Activated T-cell treated with anti-CD3 and anti-CD28 coated beads, Interleukin-2, amount 50 U/mL, for 4 hours (primary cell): ENCODE results near the gene EFNA5. TPM values are rescaled to one million over a fixed set of nuclear protein-coding genes. Genes with fewer than 3 reads are reported as not detected.

Source experiments
- ATAC-seq, 2 donors: fragments of 200-7000 bp; cut with Tn5 transposase; one replicate each; pipeline ENCODE4 v1.10.0; 2021
- DNase-seq: peaks from one replicate; pipeline ENCODE4 v3.0.0-alpha.2; 2020
- H3K27me3 Mint-ChIP-seq: one replicate; pipeline ENCODE4 v1.8.0; 2021; ENCODE audit warnings: low read depth, mixed read lengths
- H3K36me3 Mint-ChIP-seq: one replicate; pipeline ENCODE4 v1.8.0; 2022; ENCODE audit warnings: mixed read lengths; ENCODE audit not compliant: insufficient read depth
- H3K4me1 Mint-ChIP-seq: one replicate; pipeline ENCODE4 v1.8.0; 2021; ENCODE audit warnings: low read depth, mixed read lengths
- H3K4me3 Mint-ChIP-seq: one replicate; pipeline ENCODE4 v1.8.0; 2021; ENCODE audit warnings: mild to moderate bottlenecking, moderate library complexity, mixed read lengths
- H3K9me3 Mint-ChIP-seq: one replicate; pipeline ENCODE4 v1.8.0; 2021; ENCODE audit warnings: mixed read lengths
- total RNA-seq, 3 donors: library from RNA; stranded (reverse); gene quantifications; one replicate each; pipeline ENCODE4 v1.2.1, GENCODE V29; 2021

The EFNA5 gene
- total RNA-seq, 3 donors from 2014 or later = 0.13 to 0.24 TPM; not detected in 1

DNA sequence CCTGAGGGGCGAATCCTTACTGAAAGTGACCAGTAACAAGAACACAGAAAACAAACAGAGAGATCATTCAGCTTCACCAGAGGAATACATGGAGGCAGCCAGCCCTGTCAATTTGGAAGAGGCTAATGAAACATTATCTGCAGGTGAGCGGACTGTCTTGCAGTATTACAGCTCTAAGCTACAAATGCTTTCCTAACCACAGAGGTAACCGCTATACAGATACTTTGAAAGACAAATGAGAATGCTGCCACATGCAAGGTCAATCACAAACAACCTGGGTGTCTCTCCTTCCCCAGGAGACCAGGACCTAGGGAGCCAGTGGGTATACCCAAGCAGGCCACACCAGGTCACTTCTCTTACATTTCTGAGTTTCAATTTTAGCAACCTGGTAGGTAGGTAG, 30.2 kb downstream of the EFNA5 start:
- DNase-seq = no peak
- Mint-ChIP-seq H3K27me3 (no peaks in the 10 kb centered on the region), H3K36me3 (no peaks in the 10 kb centered on the region), H3K4me1 (no peaks in the 10 kb centered on the region), H3K4me3 (no peak overlapping the region), H3K9me3 (no peaks in the 10 kb centered on the region)
- no peak for ATAC-seq

DNA sequence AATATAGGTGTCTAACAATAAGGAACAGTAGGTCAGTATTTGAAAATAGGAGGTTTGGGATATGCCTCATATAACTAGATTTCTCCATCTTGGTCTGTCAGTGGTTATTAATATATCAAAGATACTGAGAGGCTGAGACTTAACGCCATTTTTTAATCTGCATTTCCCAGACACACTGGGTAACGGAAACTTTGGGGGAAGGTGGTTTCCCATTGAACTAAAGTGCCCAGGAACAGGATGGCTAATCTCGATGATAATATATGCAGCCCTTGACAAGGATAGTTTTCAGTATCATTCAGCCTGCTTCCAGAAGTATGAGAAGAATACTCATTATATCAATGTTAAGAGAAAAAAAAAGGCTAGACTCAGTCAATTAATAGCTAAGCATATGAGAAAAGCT, 30.7 kb downstream of the EFNA5 start:
- no peaks in the 10 kb centered on the region for H3K4me1 Mint-ChIP-seq
- H3K27me3 Mint-ChIP-seq = no peaks in the 10 kb centered on the region
- H3K9me3 Mint-ChIP-seq = no peaks in the 10 kb centered on the region
- no peak overlapping the region for H3K4me3 Mint-ChIP-seq
- ATAC-seq (no peak), DNase-seq (no peak)
- no peaks in the 10 kb centered on the region for H3K36me3 Mint-ChIP-seq

DNA sequence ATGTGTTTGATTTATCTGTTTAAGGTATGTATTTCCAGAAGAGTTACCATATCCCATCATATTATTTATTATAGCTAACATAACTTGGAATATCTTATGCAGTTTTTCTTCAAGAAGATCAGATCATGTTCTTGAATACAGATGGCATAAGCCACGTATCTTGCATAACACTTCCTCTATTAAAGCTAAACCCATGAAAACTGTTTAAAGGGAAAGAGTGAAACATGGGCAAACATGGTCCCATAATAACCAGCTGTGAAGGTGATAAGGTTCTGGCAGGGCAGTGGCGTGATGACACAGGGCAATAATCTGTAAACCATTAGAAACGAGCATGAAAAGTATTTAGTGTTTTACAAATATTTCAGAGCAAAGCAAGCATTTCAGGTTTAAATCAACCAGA, 34.2 kb downstream of the EFNA5 start:
- Mint-ChIP-seq H3K4me1 (no peaks in the 10 kb centered on the region), H3K36me3 (no peaks in the 10 kb centered on the region), H3K9me3 (no peaks in the 10 kb centered on the region), H3K27me3 (peaks cover 4% of the 10 kb centered on the region), H3K4me3 (no peak overlapping the region)
- DNase-seq (no peak), ATAC-seq (no peak)

DNA sequence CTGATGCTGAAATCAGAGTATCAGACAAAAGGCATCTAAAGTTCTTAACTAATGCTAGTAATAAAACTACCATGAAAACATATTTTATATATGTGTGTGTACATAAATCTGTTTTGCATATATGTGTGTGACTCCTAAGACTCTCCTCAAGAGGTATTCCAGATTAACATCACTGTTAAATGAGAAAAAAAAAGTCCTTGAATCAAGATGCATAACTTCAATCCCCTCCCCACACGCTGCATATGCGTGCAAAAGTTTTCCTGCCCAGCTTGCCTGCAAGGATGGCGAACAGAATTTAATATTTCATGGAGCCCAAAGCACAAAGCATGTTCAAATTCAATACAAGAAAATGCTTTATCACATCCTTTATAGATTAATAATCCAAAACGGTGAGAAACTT, 34.7 kb downstream of the EFNA5 start:
- H3K4me1 Mint-ChIP-seq = no peaks in the 10 kb centered on the region

DNA sequence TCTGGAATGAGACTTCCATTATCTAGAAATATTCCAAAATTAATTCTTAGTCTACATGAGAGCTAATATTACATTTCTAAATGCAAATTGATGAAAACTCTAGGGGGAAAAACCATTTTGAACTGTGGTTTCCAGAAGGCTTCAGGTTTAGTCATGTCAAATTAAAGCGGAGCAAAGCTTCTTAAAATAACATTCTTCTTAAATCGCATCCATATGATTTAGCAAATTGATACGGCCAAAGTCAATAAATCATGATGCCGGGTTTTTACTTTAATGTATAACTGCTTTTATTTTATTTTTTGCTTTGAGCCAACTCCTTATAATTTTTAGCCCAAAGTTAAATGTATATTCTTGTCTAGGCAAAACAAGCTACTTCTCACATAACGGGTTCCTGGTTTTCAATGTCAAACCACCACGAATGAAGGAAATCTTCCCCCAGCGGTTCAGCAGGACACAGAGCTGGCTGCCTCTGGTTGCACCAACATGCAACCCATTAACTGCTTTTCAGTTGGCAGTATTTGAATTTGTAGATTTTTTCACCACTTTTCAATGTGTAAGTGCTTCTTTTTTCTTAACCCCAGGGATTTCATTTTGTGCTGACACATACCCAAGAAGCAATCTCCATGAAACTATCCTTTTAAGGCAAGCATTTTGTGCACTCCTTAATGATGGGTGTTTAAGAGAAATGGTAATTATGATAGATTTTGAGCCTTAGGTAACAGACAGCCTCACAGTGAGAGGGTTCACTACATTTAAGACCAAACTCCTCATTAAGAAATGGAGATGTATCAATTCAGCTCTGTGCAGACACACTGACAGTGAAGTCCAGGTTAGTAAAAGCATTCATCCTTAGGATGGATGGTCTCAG, 35.5 kb downstream of the EFNA5 start:
- DNase-seq (no peak), ATAC-seq (no peak)
- Mint-ChIP-seq H3K27me3 (peaks cover 6% of the 10 kb centered on the region), H3K4me1 (no peaks in the 10 kb centered on the region), H3K36me3 (no peaks in the 10 kb centered on the region), H3K9me3 (no peaks in the 10 kb centered on the region), H3K4me3 (no peak overlapping the region)

More for the DNA sequence above, 34.7 kb downstream of the EFNA5 start:
- Mint-ChIP-seq H3K36me3 (no peaks in the 10 kb centered on the region), H3K4me3 (no peak overlapping the region), H3K9me3 (no peaks in the 10 kb centered on the region), H3K27me3 (peaks cover 4% of the 10 kb centered on the region)
- DNase-seq (no peak), ATAC-seq (no peak)

DNA sequence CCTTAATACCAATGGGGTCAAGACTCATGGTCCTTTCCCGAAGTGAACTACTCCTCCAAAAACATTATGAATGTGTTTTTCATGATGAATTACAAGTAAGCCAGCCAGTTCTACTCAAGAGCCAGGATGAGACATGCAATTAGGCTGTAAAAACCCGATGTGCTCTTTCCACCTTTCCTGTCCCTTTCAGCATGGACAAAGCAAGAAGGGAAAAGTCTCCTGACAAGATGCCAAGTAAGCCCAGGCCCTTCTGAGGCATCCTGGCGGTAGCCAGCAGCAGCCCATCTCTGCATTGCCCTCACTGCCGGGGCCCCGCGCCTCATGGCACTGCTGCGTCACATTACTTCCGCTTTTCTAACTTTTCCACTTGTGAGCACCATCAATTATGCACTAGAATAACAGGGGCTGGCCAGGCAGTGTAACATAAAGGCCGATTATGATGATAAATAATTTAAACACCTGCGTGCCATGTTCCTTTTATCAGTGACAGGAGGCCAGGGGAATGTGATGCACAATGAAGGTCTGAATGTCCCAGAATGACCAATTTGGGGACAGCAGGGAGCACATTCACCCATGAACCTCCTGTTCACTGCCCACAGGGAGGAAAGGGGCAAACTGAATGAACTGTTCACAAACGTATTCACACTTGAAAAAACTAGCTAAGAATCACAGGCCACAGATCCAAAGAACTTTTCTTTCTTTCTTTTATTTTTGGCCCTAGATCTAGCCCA, 37.4 kb downstream of the EFNA5 start:
- ATAC-seq (no peak), DNase-seq (no peak)
- Mint-ChIP-seq H3K9me3 (no peaks in the 10 kb centered on the region), H3K36me3 (no peaks in the 10 kb centered on the region), H3K27me3 (peaks cover 6% of the 10 kb centered on the region), H3K4me3 (no peak overlapping the region), H3K4me1 (no peaks in the 10 kb centered on the region)

DNA sequence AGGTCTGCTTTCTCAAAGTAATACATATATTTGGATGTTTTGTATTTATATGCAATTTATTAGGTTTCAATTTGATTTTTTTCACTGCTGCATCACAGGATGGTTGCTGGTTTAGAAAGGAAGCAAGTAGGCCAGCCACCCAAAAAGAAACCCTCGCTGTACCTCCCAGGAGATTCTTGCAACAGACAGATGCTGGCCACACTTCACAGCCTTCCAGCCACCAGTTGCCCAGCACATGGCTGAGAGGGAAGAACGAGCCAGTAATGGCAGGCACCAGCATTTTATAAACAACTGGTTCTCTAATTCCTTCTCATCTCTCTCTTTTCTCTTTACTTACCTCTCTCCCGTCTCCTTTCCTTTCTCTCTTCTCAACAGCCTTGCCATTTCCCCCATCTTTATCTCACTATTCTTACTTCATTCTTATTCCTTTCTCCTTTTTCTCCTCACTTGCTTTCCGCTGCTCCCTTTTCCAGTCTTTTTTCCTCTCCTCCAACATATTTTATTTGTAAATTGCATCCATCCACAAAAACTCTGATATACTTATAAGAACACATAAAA, 38.9 kb downstream of the EFNA5 start:
- H3K9me3 Mint-ChIP-seq = no peaks in the 10 kb centered on the region

DNA sequence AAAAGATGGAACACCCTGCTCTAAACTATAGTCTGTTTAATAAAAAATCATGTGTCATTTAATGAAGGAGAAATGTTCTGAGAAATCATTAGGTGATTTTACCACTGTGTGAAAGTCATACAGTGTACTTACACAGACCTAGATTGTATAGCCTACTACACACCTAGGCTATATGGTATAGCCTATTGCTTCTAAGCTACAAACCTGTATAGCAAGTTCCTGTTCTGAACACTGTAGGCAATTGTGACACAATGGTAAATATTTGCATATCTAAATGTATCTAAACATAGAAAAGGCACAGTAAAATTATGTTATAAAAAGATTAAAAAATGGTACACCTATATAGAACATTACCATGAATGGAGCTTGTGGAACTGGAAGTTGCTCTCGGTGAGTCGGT, 40.6 kb downstream of the EFNA5 start:
- no peaks in the 10 kb centered on the region for H3K9me3 Mint-ChIP-seq
- H3K4me1 Mint-ChIP-seq = no peaks in the 10 kb centered on the region
- no peaks in the 10 kb centered on the region for H3K36me3 Mint-ChIP-seq
- no peak for DNase-seq
- ATAC-seq = no peak
- H3K27me3 Mint-ChIP-seq = peaks cover 6% of the 10 kb centered on the region
- H3K4me3 Mint-ChIP-seq = no peak overlapping the region

More for the DNA sequence above, 38.9 kb downstream of the EFNA5 start:
- Mint-ChIP-seq H3K4me1 (no peaks in the 10 kb centered on the region), H3K4me3 (no peak overlapping the region), H3K36me3 (no peaks in the 10 kb centered on the region), H3K27me3 (peaks cover 6% of the 10 kb centered on the region)
- DNase-seq = no peak
- ATAC-seq = no peak

DNA sequence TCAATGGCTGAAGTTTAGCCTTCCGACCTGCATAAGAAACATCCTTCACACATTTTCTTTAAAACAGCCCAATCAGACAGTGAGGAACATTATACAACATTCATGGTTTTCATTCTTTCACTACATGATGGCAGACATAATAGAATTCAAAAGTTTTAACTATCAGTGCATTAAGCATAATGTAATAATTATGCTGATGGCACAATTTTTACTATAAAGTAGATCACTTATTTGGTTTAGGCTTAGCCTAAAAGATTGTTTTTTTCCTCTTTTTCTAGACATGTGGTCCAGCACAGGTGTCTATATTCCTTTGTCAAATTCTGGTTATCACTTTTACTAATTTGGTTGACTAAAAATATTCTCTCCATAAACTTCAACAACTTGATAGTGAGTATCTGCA, 46.5 kb downstream of the EFNA5 start:
- H3K4me1 Mint-ChIP-seq = no peaks in the 10 kb centered on the region
- DNase-seq (no peak), ATAC-seq (no peak)

DNA sequence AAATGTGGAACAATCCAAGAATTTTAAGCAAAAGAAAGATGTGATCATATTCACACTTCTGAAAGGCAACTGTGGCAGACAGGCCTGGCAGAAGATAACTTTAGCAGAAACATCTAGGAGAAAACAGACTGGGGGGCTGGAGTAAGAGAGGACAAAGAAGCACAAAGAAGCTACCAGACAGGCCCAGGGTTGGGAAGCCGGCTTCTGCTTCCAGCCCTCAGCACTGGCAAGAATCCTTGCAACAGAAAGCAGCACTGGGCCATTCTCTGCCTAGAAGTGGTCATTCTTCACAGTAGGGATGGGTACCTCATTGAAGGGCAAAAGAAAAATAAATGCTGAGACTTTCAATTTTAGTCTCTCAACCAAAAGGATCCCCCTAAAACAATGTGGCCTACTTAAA, 49.6 kb downstream of the EFNA5 start:
- ATAC-seq (no peak), DNase-seq (no peak)
- Mint-ChIP-seq H3K4me1 (no peaks in the 10 kb centered on the region), H3K36me3 (no peaks in the 10 kb centered on the region), H3K27me3 (peaks cover 3% of the 10 kb centered on the region), H3K4me3 (no peak overlapping the region), H3K9me3 (no peaks in the 10 kb centered on the region)

More for the DNA sequence above, 46.5 kb downstream of the EFNA5 start:
- Mint-ChIP-seq H3K27me3 (peaks cover 3% of the 10 kb centered on the region), H3K4me3 (no peak overlapping the region), H3K36me3 (no peaks in the 10 kb centered on the region), H3K9me3 (no peaks in the 10 kb centered on the region)

DNA sequence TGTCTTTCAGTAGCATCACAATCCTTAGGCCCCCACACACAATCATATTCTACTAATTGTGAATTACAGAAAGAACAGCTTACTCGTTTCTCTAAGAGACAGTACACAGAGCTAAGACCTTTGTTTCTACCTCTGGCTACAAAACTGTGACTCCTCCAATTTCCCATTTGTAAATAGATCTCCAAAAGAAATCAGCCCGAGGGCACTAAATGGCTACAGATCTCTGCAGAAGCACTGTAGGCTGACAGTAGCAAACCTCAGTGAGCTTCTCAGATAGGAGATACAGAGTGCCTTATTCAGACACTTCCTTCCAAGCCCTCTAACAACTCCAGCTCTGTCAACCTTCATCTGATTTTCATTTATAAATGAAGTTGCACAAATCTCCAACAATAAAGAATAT, 51.0 kb downstream of the EFNA5 start:
- no peaks in the 10 kb centered on the region for H3K9me3 Mint-ChIP-seq
- no peaks in the 10 kb centered on the region for H3K36me3 Mint-ChIP-seq
- no peak for DNase-seq
- peaks cover 3% of the 10 kb centered on the region for H3K27me3 Mint-ChIP-seq
- no peak for ATAC-seq
- H3K4me1 Mint-ChIP-seq = no peaks in the 10 kb centered on the region
- no peak overlapping the region for H3K4me3 Mint-ChIP-seq

DNA sequence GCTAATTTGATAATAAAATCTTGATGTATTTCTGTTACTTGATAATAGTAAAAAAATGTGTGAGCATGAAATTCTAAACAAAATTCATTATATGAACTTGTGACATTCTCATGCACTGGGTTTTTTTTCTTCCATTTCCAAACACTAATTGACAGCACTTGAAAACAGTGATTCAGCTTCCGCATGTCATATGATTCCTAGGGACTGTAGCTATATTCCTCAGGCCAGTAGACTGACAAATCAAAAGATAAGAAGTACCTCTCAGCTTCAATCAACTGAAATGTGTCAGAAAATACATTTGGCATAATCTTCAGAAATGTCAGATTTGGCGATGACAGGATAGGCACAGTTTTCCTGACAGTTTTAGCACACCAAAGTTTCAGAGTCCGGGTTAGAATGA, 52.5 kb downstream of the EFNA5 start:
- Mint-ChIP-seq H3K4me1 (no peaks in the 10 kb centered on the region), H3K4me3 (no peak overlapping the region), H3K36me3 (no peaks in the 10 kb centered on the region), H3K9me3 (no peaks in the 10 kb centered on the region), H3K27me3 (peaks cover 3% of the 10 kb centered on the region)
- ATAC-seq = no peak
- DNase-seq = no peak

DNA sequence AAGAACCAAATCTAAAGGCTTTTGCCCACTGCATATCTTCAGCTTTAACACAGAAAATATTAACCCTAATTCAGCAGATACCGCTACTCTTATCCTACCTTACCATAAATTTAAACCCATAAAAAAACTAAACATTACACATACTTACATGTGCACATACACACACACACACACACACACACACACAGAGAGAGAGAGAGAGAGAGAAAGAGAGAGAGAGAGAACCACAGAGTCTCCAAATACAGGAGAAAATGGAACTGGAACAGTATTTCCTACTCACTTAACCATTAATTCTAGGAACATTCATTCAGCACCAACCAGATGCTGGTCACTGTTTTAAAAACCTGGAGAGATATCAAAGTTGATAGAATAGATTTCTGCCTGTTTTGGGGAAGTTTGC, 53.7 kb downstream of the EFNA5 start:
- peaks cover 3% of the 10 kb centered on the region for H3K27me3 Mint-ChIP-seq
- no peak for DNase-seq
- no peak overlapping the region for H3K4me3 Mint-ChIP-seq
- no peaks in the 10 kb centered on the region for H3K36me3 Mint-ChIP-seq
- H3K4me1 Mint-ChIP-seq = no peaks in the 10 kb centered on the region
- ATAC-seq = no peak
- H3K9me3 Mint-ChIP-seq = no peaks in the 10 kb centered on the region

DNA sequence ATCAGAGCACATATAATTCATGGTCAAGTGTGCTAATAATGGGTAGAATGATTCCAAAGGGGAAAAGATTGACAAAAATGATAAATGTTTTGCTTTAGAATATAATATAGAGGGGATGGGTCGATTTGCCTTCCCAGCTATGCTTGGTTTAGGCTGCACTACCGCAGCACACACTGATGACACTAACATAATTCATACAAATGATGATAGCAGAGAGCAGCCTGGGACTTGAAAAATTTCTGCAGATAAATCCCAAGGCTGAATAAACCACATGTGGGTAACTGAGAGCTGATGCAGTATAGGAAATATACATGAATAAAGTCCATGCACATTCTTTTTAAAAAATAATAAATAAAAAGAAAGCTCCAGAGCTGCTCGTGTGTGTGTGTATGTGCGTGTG, 54.5 kb downstream of the EFNA5 start:
- ATAC-seq (no peak), DNase-seq (no peak)
- Mint-ChIP-seq H3K36me3 (no peaks in the 10 kb centered on the region), H3K27me3 (peaks cover 3% of the 10 kb centered on the region), H3K9me3 (no peaks in the 10 kb centered on the region), H3K4me3 (no peak overlapping the region), H3K4me1 (no peaks in the 10 kb centered on the region)
